Activated naive CD4-positive, alpha-beta T cell treated with anti-CD3 and anti-CD28 coated beads, Interleukin-2, amount 50 U/mL, for 72 hours (primary cell): Measurements from ENCODE around the gene DNAH8. TPM values are rescaled to one million over a fixed set of nuclear protein-coding genes. Genes with fewer than 3 reads are reported as not detected.
A peak's percentile ranks its signal among the peaks of the same experiment; 100 is the strongest.
"Not testable (repeated sequence)": the region's sequence is repeated elsewhere in the genome, so short reads cannot be mapped to it uniquely, and the experiment has no call there.

Source experiments
- ATAC-seq, 2 donors: fragments of 150-1000 bp; cut with Tn5 transposase; 2 replicates each; pipeline ENCODE4 v1.10.0; 2021; ENCODE audit warnings: mild to moderate bottlenecking in 2 of 2, moderate library complexity in 2 of 2
- DNase-seq, 2 donors: peaks; one replicate each; pipeline ENCODE4 v3.0.0; 2021 to 2022; ENCODE audit warnings: low spot score in 2 of 2
- H3K27ac Mint-ChIP-seq, 2 donors: one replicate each; pipeline ENCODE4 v1.8.0; 2022; ENCODE audit warnings: mild to moderate bottlenecking in 2 of 2, mixed read lengths in 2 of 2
- H3K36me3 Mint-ChIP-seq, 2 donors: one replicate each; pipeline ENCODE4 v1.8.0; 2022; ENCODE audit warnings: mixed read lengths in 2 of 2
- H3K9me3 Mint-ChIP-seq, 2 donors: one replicate each; pipeline ENCODE4 v1.8.0; 2022; ENCODE audit warnings: mixed read lengths in 2 of 2
- total RNA-seq, 2 donors: library from RNA; stranded (reverse); gene quantifications; one replicate each; pipeline ENCODE4 v1.2.3, GENCODE V29; 2022

Gene DNAH8
- total RNA-seq, 2 donors from 2014 or later = 1.1 TPM; not detected in 1

DNA sequence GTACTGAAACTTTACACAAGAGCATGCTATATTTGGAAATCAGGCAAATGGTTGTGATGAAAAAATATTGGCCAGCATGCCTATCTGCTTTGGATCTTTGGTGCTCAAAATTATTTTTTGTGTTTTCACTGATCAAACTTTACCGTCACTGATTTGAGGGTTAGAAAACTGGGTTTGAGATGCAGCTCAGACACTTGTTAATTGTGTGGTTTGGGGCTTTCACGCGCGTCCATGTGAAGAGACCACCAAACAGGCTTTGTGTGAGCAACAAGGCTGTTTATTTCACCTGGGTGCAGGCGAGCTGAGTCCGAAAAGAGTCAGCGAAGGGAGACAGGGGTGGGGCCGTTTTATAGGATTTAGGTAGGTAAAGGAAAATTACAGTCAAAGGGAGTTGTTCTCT lies 206.4 kb downstream of the DNAH8 start:
- H3K36me3 Mint-ChIP-seq, H3K9me3 Mint-ChIP-seq, ATAC-seq, DNase-seq: not testable (repeated sequence)
- peak overlapping the region in 1 of 2 donors; percentile 79 for H3K27ac Mint-ChIP-seq

DNA sequence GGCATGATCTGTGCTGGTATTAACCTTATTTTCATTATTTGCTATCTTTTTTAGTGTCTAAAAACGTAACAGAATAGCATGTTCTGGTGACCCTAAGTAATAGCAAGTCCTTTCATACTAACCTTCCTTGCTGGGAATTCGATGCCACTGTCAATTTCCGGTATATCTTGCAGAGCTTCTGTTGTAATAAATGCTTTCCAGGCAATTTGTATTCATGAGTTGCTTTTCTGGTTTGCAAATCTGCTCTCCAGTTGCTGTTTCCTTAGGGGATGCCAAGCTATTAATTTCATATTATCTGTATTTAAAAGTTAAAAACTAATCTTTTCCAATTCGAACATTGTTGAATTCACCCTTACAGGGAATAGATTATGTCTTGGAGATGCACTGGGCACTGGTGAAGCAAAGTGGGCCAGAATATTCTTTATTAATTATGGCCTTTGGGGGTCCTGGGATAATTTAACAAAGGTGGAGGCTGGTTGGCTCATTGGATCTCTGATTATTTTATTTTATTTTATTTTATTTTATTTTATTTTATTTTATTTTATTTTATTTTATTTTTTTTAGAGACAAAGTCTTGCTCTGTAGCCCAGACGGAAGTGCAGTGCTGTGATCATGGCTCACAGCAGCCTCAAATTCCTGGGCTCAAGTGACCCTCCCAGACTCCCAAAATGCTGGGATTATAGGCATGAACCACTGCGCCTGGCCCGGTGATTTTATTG lies 209.8 kb downstream of the DNAH8 start:
- no peak overlapping the region for H3K27ac Mint-ChIP-seq
- ATAC-seq (no peak), DNase-seq (no peak)
- H3K36me3 Mint-ChIP-seq = no peaks in the 10 kb centered on the region
- no peaks in the 10 kb centered on the region for H3K9me3 Mint-ChIP-seq

DNA sequence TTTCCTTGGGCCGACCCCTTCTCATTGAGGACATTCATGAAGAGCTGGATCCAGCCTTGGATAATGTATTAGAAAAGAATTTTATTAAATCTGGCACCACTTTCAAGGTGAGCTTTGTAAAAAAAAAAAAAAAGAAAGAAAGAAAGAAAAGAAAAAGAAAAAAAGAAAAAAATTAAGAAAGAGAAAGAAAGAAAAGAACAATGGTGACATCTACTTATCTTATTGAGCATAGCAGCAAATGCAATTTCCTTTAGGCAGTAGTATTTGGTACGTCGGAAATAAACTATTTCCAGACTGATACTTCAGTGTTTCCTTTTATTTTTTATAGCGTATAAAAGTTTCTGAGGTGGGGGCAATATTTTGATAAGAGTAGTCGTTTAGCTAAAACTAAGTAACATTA lies 214.4 kb downstream of the DNAH8 start:
- H3K9me3 Mint-ChIP-seq = no peaks in the 10 kb centered on the region
- no peak overlapping the region for H3K27ac Mint-ChIP-seq
- DNase-seq = no peak
- no peaks in the 10 kb centered on the region for H3K36me3 Mint-ChIP-seq
- no peak for ATAC-seq

DNA sequence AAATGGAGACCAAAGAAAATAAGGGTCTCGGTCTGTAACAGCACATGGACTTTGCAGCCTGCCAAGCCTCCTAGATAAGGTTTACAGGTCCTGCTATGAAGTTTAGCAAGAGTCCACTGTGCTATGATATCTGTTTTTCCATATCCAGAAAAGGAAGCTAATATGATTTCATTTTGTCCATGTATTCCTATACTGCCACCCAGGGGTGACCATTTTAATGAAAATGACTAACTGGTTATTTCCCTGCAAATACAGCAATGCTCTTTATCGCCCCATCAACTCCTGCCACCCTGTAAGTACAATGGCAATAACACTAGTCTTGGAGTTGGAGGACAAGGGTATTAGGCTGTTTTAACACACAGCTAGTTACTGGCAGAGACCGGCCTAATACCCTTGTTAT lies 218.3 kb downstream of the DNAH8 start:
- Mint-ChIP-seq H3K9me3 (no peaks in the 10 kb centered on the region), H3K36me3 (no peaks in the 10 kb centered on the region), H3K27ac (no peak overlapping the region)
- DNase-seq = no peak
- no peak for ATAC-seq

DNA sequence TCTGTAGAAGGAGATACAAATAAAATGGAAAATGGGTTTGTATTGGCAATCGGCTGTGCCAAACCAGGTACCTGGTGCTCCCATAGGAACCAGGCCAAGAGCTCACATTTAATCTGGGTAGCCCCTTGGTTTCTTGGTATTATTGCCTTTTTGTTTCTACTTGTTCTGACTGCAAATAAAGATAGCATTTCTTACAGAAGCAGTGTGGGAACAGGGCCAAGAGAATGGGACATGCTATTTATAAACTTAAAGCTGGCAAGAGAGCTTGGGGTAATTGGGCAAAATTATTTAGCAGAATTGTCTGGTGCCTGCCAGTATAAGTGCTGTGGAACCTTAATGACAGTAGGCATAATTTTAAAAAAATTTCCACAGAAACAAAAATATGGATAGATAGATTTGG lies 219.9 kb downstream of the DNAH8 start:
- no peak for ATAC-seq
- Mint-ChIP-seq H3K9me3 (no peaks in the 10 kb centered on the region), H3K27ac (no peak overlapping the region), H3K36me3 (no peaks in the 10 kb centered on the region)
- no peak for DNase-seq

DNA sequence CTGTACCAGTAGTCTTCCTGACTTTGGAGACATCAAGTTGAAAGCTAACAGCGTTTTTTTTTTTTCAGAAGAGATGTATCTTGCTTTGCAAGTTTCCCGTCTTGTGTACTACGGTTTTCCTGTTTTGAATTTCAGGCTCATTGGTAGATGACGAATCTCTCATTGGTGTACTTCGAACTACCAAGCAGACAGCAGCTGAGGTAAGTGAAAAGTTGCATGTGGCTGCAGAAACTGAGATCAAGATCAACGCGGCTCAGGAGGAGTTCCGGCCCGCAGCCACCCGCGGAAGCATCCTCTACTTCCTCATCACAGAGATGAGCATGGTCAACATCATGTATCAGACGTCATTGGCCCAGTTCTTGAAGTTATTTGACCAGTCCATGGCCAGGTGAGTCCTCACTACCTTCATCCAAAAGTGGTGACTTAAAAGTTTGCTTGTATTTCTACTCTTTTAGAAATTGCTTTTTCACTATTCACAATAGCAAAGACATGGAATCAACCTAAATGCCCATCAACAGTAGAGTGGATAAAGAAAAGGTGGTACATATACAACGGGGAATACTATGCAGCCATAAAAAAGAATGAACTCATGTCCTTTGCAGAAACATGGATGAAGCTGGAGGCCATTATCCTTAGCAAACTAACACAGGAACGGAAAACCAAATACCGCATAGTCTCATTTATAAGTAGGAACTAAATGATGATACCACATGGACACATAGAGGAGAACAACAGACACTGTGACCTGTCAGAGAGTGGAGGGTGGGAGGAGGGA lies 222.9 kb downstream of the DNAH8 start:
- Mint-ChIP-seq H3K27ac (no peak overlapping the region), H3K36me3 (no peaks in the 10 kb centered on the region), H3K9me3 (no peaks in the 10 kb centered on the region)
- ATAC-seq (no peak), DNase-seq (no peak)

DNA sequence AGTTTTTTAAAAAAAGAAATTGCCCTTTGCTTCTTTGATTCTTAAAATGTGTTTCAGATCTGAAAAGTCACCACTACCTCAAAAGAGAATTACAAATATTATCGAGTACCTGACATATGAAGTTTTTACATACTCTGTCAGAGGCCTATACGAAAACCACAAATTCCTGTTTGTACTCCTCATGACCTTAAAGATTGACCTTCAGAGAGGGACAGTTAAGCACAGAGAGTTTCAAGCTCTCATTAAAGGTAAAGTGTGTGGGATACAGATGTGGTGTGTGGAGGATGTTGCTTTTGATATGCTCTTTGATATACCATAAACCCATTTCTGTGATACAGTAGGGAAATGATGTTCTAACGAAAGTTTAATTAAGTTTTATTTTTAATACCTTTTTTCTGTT lies 223.6 kb downstream of the DNAH8 start:
- ATAC-seq = no peak
- Mint-ChIP-seq H3K9me3 (no peaks in the 10 kb centered on the region), H3K27ac (no peak overlapping the region), H3K36me3 (no peaks in the 10 kb centered on the region)
- DNase-seq = no peak

DNA sequence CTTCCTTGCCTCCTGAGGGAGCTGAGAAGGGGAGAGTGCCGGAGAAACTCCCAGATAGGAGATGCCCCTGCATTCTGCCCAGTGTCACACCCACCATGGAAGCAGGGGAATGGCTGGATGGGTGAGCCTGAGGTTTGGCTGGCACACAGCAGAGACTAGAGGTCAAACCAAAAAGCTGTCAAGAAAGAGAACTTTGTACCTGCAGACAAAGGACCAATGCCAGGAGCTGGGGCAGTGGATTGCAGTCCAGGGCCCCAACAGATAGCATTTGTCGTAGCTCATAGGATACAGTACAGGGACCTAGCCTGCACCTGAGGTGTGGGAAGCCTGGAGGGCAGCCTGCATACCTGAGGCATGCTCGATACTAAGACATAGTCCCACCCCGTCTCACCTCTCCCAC lies 227.3 kb downstream of the DNAH8 start:
- Mint-ChIP-seq H3K36me3 (no peaks in the 10 kb centered on the region), H3K27ac (no peak overlapping the region), H3K9me3 (no peaks in the 10 kb centered on the region)
- ATAC-seq = no peak
- no peak for DNase-seq

DNA sequence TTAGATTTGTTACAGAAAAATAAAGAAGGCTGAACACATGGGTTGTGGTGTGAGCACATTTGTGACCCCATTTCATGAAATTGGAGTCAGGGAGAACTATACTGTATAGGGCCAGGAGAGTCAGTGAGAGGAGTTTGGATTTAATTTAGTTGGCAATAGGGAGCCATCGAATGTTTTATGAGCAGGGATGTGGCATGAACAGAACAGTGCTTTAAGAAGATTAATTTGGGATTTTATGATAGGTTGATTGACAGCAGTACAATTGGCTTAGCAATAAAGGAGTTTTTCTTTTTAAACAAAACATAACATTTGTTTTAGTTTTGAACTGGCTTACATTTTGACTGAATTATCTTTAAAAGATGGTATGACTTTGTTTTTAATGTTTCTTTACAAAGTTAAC lies 227.9 kb downstream of the DNAH8 start:
- Mint-ChIP-seq H3K27ac (no peak overlapping the region), H3K9me3 (no peaks in the 10 kb centered on the region), H3K36me3 (no peaks in the 10 kb centered on the region)
- no peak for ATAC-seq
- no peak for DNase-seq

DNA sequence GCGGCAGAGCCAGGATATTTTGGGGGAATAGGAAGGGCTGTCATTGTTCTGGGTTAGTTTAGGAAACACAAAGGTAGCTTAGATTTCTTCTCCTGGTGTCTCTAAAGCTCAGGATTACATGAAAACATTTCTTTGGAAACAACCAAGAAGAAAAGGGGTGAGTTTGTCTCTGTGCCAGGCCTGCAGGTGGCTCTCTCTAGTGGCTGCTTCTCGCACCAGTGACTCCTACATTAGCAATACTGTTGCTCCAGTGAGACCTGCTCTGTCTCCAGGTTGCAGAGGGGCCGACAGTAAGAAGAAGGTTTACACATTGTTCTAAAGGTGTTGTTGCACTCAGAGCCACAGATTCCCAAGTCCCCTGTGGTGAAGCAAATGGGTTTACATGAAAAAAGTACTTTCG lies 228.9 kb downstream of the DNAH8 start:
- Mint-ChIP-seq H3K36me3 (no peaks in the 10 kb centered on the region), H3K9me3 (no peaks in the 10 kb centered on the region), H3K27ac (no peak overlapping the region)
- no peak for ATAC-seq
- DNase-seq = no peak

DNA sequence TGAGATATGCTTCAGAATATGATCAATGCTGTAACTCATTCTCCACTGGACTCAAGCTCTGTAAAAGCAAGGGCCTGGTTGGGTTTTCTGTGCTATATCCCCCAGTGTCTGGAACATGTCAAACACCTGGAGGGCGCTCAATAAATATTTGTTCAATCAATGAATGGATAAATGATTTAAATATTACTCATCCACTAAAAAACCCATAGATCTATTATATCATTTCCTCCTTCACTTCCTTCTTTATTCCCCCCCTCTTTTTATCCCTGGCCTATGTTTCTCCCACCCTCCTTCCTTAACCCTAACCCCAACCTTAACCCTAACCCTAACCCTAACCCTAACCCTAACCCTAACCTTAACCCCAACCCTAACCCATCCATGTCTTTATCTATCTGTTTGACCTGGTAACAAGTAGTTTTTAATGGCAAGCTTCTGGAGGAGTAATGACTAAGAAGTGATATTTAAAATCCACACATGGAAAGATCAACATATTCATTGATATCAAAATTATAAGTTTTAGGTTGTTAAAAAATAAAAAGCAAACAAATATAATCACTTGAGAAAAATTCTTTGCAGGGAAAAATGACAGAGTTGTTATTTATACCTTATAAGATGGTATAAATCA lies 229.7 kb downstream of the DNAH8 start:
- no peaks in the 10 kb centered on the region for H3K9me3 Mint-ChIP-seq
- no peak overlapping the region for H3K27ac Mint-ChIP-seq
- no peak for DNase-seq
- no peaks in the 10 kb centered on the region for H3K36me3 Mint-ChIP-seq
- ATAC-seq = no peak

DNA sequence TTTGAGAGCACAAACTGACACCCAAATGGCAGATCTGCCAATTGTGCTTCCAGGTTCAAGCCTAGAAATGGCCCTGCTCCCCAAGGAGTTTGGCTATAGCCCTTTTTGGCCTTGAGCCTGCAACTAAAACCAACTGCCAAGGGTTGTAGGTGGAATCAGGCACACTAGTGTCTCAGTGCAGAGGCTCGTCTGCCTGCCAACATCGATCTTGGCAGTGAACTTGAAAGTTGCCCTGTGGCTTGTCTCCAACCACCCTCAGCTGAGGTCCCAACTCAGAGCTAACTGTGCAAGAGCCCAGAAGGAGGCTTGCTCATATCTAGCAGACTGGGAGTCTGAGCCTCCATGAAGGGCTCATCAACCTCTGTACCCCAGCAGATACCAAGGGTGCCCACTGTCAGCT lies 240.8 kb downstream of the DNAH8 start:
- DNase-seq = no peak
- ATAC-seq = no peak
- Mint-ChIP-seq H3K36me3 (peaks cover 0 to 4% of the 10 kb centered on the region in 2 donors), H3K27ac (no peak overlapping the region), H3K9me3 (peaks cover 0 to 6% of the 10 kb centered on the region in 2 donors)

DNA sequence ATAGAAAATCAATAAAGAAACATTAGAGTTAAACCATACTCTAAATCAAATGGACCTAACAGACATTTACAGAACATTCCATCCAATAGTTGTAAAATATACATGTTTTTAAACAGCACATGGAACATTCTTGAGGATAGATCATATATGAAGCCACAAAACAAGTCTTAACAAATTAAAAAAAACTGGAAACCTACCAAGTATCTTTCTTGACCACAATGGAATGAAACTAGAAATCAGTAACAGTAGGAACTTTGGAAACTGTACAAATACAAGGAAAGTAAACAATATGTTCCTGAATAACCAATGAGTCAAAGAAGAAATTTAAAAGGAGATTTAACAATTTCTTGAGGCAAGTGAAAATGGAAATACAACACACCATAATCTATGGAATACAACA lies 242.3 kb downstream of the DNAH8 start:
- peaks cover 0 to 4% of the 10 kb centered on the region in 2 donors for H3K36me3 Mint-ChIP-seq
- H3K27ac Mint-ChIP-seq = no peak overlapping the region
- no peak for DNase-seq
- H3K9me3 Mint-ChIP-seq = peaks cover 0 to 6% of the 10 kb centered on the region in 2 donors
- ATAC-seq = no peak

DNA sequence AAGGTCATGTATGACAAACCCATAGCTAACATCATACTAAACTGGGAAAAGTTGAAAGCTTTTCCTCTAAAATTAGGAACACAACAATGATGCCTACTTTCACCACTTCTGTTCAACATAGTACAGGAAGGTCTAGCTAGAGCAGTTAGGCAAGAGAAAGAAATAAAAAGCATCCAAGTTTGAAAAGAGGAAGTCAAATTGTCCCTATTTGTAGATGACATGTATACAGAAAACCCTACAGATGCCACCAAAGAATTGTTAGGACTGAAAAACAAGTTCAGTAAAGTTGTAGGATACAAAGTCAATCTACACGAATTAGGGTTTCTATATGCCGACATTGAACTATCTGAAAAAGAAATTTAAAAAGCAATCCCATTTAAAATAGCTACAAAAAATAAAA lies 244.0 kb downstream of the DNAH8 start:
- DNase-seq (no peak), ATAC-seq (no peak)
- Mint-ChIP-seq H3K36me3 (peaks cover 0 to 4% of the 10 kb centered on the region in 2 donors), H3K27ac (no peak overlapping the region), H3K9me3 (peaks cover 0 to 6% of the 10 kb centered on the region in 2 donors)

DNA sequence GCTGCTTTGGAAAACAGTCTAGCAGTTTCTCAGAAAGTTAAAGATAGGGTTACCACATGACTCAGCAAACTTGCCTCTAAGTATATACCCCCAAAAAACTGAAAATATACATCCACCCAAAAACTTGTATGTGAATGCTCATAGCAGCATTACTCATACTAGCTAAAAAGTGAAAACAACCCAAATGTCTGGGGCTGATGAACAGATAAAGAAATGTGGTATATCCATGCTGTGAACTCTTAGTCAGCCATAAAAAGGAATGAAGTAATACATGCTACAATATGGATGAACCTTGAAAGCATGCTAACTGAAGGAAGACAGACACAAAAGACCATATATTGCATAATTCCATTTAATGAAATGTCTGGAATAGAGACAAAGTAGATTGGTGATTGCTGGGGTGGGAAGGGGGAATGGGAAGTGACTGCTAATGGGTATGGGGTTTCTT lies 253.6 kb downstream of the DNAH8 start:
- no peak for ATAC-seq

DNA sequence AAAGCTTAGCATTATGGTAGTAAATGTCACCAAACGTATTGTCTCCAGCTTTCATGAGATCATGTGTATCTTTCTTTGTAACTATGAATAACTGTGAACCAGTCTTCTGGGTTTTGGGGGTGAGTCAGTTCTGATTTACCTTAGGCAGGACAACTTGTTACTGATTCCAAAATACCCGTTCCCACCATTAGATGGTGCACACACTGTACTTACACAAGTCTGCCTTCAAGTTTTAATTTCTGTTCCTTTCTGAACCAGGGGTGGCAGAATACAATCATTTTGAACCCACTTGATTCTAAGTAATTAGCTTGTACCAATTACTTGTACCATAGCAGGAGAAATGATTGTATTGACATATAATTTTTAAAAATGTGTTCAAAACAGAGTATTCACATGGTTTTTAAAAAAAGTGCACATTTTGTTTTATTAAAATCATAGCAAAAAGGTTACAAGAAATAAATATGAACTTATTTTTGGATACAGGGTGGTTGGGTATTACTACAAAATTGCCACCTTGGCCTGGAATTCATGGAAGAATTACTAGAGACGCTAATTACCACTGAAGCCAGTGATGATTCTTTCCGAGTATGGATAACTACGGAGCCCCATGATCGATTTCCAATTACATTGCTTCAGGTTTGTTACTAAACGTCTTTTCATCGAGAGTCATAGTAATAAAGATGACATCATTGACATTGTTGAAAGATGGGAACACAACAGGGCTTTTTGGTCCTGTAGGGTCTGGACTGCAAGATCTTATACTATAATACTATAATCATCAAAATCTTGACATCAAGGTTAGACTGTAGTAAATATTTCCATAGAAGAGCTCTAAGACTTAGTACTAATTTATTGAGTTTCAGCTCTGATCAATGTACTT lies 258.3 kb downstream of the DNAH8 start:
- peak in 1 of 2 donors; percentile 32 for DNase-seq
- no peak overlapping the region for H3K27ac Mint-ChIP-seq

More for the DNA sequence above, 253.6 kb downstream of the DNAH8 start:
- Mint-ChIP-seq H3K9me3 (no peaks in the 10 kb centered on the region), H3K27ac (no peak overlapping the region), H3K36me3 (no peaks in the 10 kb centered on the region)
- no peak for DNase-seq

More for the DNA sequence above, 258.3 kb downstream of the DNAH8 start:
- no peaks in the 10 kb centered on the region for H3K9me3 Mint-ChIP-seq
- ATAC-seq = peak; percentile 85 to 93
- no peaks in the 10 kb centered on the region for H3K36me3 Mint-ChIP-seq
